Stomach (tissue), 9 donors: ENCODE results near the gene GEMIN4. TPM values are rescaled to one million over a fixed set of nuclear protein-coding genes. Genes with fewer than 3 reads are reported as not detected.
"Not testable (repeated sequence)": the region's sequence is repeated elsewhere in the genome, so short reads cannot be mapped to it uniquely, and the experiment has no call there.

ENCODE experiments used
- DNase-seq, 2 donors: peaks; one replicate each; pipeline versions ENCODE4 v3.0.0 to v3.0.0-alpha.2; 2013 to 2019
- H3K27ac ChIP-seq, 5 donors: fragments of 200-600 bp in 4 of 5; sonication (generic) in 4 of 5; one replicate each; pipeline ENCODE4 v1.5.1; 2013 to 2019; ENCODE audit warnings: mild to moderate bottlenecking in 1 of 5, moderate library complexity in 1 of 5
- H3K27me3 ChIP-seq, 3 donors: fragments of 200-600 bp; sonication (generic); one replicate each; pipeline ENCODE4 v1.5.1; 2017 to 2019; ENCODE audit warnings: mixed run types in 1 of 3
- H3K36me3 ChIP-seq, 4 donors: fragments of 200-600 bp; sonication (generic); 1 replicate in 3 of 4; 2 replicates in 1 of 4; pipeline ENCODE4 v1.5.1; 2016 to 2019
- H3K4me1 ChIP-seq, 4 donors: fragments of 200-600 bp; sonication (generic); one replicate each; pipeline ENCODE4 v1.5.1; 2016 to 2019
- H3K4me3 ChIP-seq, 4 donors: fragments of 200-600 bp; sonication (generic) in 3 of 4; one replicate each; pipeline ENCODE4 v1.5.1; 2016 to 2019; ENCODE audit warnings: mild to moderate bottlenecking in 1 of 4
- H3K9me3 ChIP-seq, 4 donors: fragments of 200-600 bp; sonication (generic); one replicate each; pipeline ENCODE4 v1.5.1; 2016 to 2019
- EP300 ChIP-seq: sonication (generic); formaldehyde crosslinking; IDR thresholded peaks from one replicate; pipeline ENCODE4 v1.6.1; 2017; ENCODE audit warnings: antibody characterized with exemption
- POLR2A ChIP-seq, 4 donors: fragments of 450-650 bp; IDR thresholded peaks; one replicate each; pipeline ENCODE4 v1.6.1; 2016; ENCODE audit warnings: antibody characterized with exemption in 4 of 4, control low read depth in 2 of 4, mild to moderate bottlenecking in 1 of 4, moderate library complexity in 1 of 4
- POLR2AphosphoS5 ChIP-seq, 3 donors: sonication (generic); formaldehyde crosslinking; IDR thresholded peaks; one replicate each; pipeline ENCODE4 v1.6.1; 2016; ENCODE audit warnings: antibody characterized with exemption in 3 of 3
- whole genome bisulfite sequencing, 5 donors: extraction: QIAGEN DNeasy Blood & Tissue Kit in 3 of 5; methylation state at CpG; one replicate each; pipeline versions ENCODE4 v1.1.5 to v1.1.7; 2013 to 2018; 5-methylcytosine and 5-hydroxymethylcytosine counted together
- intact Hi-C: fragments of 100-400 bp; cut with DNase I; formaldehyde crosslinking; loops from one replicate; pipeline ENCODE4 v1.15.1; 2023; ENCODE audit warnings: low total_unique reads
- polyA plus RNA-seq, 3 donors: library from polyadenylated mRNA; stranded (reverse); fragments of 200-250 nt; gene quantifications; one replicate each; pipeline ENCODE4 v1.2.3, GENCODE V29; 2013
- total RNA-seq, 5 donors: library from RNA; depleted of rRNA; stranded (reverse); fragments of >200 nt; gene quantifications; one replicate each; pipeline versions ENCODE4 v1.1.0 to v1.2.3, GENCODE V29; 2014 to 2016
- TF ChIP-seq, protein P1 (sequence below), 7 experiments: fragments of 450-650 bp in 4 of 7; fragments of 200-600 bp in 3 of 7; sonication (generic) in 3 of 7; IDR thresholded peaks; one replicate each; pipeline ENCODE4 v1.5.1; 2016 to 2019; ENCODE audit warnings: antibody characterized with exemption in 7 of 7, control low read depth in 2 of 7, mild to moderate bottlenecking in 1 of 7
- donor health status: healthy with polysubstance abuse.
- donor health status: Bipolar disorder and iron deficiency.
- donor health status: healthy.

GEMIN4 gene
- total and polyA plus RNA-seq, 8 donors, result 5.7 to 92.4 (median 10.3) TPM

DNA sequence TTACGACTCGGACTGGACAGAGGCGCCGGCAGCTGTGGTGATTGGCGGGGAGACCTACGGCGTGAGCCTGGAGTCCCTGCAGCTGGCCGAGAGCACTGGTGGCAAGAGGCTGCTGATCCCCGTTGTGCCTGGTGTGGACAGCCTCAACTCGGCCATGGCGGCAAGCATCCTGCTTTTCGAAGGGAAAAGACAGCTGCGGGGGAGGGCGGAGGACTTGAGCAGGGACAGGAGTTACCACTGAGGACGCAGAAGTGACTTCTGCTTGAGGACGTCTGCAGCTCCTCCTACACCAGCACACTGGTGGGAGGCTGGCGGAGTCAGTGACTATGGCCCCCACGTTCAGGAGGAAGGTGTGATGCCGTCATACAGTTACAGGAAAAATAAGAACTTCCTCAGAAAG lies 39.8 kb upstream of the GEMIN4 start:
- 81 to 90% (median 88%) methylated on average over 19 of the region's 19 CpGs for WGBS, 5 donors
- H3K9me3 ChIP-seq, result no peaks in the 10 kb centered on the region
- no peak for DNase-seq
- H3K4me3 ChIP-seq, result no peak overlapping the region
- H3K36me3 ChIP-seq, result peaks cover 16 to 59% (median 54%) of the 10 kb centered on the region in 4 donors
- no peak for TF ChIP-seq POLR2AphosphoS5 (IDR thresholded peaks at IDR 0.05)
- peaks cover 17 to 45% (median 37%) of the 10 kb centered on the region in 4 donors for H3K4me1 ChIP-seq
- no peaks in the 10 kb centered on the region for H3K27me3 ChIP-seq
- intact Hi-C loops, result no loop called here
- peak overlapping the region in 2 of 5 donors; percentile 24 to 55 for H3K27ac ChIP-seq

DNA sequence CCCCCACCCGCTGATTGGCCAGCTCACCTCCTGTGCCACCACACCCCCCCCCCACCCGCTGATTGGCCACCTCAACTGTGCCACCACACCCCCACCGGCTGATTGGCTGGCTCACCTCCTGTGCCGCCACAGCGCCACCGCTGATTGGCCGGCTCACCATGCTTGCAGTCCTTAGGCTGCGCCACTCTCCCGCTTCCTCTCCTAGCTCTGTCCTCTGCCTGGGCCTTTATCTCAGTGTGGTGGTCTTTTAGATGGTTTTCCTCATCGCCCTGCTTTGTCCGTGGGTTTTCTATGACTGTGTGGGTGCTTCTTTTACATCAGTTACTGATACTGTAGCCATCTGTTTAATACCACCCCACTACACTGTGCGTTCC lies 38.8 kb upstream of the GEMIN4 start:
- H3K4me3 ChIP-seq, intact Hi-C loops, H3K27me3 ChIP-seq, H3K9me3 ChIP-seq: not testable (repeated sequence)
- Histone ChIP-seq H3K36me3 (peaks cover 16 to 58% (median 54%) of the 10 kb centered on the region in 4 donors), H3K4me1 (peaks cover 18 to 49% (median 39%) of the 10 kb centered on the region in 4 donors), H3K27ac (peak overlapping the region in 1 of 5 donors; percentile 55)
- 76 to 94% (median 85%) methylated on average over 9 to 10 of the region's 12 CpGs for WGBS, 5 donors
- DNase-seq, result peak in 1 of 2 donors; percentile 43

DNA sequence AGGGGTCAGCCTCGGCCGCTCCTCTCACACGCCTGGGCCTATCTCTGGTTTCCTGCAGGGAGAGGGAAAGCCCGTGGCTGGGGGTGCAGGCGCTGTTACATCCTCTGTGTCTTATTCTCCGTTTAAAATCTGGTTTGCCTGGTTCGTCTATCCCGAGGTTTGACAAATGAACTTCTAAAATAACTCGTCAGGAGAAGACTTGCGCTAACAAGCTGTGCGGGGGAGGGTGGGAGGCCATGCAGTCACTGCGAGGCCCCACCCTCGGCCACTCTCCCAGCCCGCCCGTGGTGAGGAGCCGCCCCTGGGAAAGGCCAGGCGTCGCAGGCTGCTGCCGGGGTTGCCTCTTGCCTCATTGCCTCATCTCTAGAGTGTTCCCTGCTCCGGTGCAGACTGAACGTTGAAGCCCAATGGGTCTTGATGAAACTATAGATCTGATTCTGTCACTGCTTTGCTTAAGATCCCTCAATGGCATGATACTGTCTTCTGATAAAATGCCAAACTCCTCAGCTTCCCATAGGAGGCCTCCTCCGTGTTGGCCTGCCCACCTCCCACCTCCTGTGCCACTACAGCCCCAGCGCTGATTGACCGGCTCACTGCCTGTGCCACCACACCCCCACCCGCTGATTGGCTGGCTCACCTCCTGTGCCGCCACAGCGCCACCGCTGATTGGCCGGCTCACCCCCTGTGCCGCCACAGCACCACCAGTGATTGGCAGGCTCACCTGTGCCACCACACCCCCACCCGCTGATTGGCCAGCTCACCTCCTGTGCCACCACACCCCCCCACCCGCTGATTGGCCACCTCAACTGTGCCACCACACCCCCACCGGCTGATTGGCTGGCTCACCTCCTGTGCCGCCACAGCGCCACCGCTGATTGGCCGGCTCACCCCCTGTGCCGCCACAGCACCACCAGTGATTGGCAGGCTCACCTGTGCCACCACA lies 38.1 kb upstream of the GEMIN4 start:
- DNase-seq, result peak in 1 of 2 donors; percentile 76
- H3K9me3 ChIP-seq, H3K27me3 ChIP-seq, intact Hi-C loops, H3K4me3 ChIP-seq: not testable (repeated sequence)
- H3K36me3 ChIP-seq, result peaks cover 16 to 58% (median 54%) of the 10 kb centered on the region in 4 donors
- 66 to 84% (median 83%) methylated on average over 25 to 34 of the region's 38 CpGs for WGBS, 5 donors
- H3K27ac ChIP-seq, result peak overlapping the region in 2 of 5 donors; percentile 27 to 40
- H3K4me1 ChIP-seq, result peaks cover 15 to 49% (median 33%) of the 10 kb centered on the region in 4 donors

DNA sequence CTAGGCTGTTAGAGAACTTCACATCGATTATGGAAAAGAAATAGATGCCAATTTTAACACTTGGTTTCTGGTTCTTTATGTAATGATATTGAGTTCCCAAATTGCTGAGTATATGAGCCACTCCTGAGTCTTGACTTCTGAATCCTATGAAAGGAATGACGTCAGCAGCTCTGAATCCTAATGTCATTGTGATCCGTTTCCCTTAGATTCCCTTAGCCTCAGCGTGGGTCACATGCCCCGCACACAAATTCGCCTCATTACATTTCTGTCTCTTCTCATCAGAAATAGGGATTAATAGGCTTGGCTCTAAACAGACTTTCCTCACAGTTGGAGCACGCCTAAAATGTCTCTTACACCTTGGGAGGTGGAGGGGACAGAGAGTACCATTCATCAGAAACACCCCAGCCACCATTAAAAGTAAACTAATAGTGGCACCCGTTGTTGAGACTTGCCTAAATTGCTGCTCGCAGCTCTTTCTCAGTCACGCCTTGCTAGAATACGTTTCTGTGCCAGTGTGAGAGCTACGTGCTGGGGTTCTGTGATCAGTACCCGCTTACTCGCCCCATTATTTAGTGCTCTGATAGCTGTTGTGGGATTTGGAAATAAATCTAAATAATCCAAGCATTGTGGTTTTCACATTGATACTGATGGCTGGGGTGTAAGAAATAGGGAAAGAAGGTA lies 37.2 kb upstream of the GEMIN4 start:
- Histone ChIP-seq H3K4me1 (peaks cover 8 to 48% (median 29%) of the 10 kb centered on the region in 4 donors), H3K27ac (peak overlapping the region in 2 of 5 donors; percentile 27 to 40), H3K36me3 (peaks cover 16 to 66% (median 59%) of the 10 kb centered on the region in 4 donors), H3K9me3 (no peaks in the 10 kb centered on the region), H3K27me3 (no peaks in the 10 kb centered on the region), H3K4me3 (no peak overlapping the region)
- 83 to 88% (median 84%) methylated on average over 14 of the region's 14 CpGs for WGBS, 5 donors
- DNase-seq, result no peak
- TF ChIP-seq, protein P1, sequence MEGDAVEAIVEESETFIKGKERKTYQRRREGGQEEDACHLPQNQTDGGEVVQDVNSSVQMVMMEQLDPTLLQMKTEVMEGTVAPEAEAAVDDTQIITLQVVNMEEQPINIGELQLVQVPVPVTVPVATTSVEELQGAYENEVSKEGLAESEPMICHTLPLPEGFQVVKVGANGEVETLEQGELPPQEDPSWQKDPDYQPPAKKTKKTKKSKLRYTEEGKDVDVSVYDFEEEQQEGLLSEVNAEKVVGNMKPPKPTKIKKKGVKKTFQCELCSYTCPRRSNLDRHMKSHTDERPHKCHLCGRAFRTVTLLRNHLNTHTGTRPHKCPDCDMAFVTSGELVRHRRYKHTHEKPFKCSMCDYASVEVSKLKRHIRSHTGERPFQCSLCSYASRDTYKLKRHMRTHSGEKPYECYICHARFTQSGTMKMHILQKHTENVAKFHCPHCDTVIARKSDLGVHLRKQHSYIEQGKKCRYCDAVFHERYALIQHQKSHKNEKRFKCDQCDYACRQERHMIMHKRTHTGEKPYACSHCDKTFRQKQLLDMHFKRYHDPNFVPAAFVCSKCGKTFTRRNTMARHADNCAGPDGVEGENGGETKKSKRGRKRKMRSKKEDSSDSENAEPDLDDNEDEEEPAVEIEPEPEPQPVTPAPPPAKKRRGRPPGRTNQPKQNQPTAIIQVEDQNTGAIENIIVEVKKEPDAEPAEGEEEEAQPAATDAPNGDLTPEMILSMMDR (IDR thresholded peaks at IDR 0.05), result no peak
- TF ChIP-seq EP300 (no peak), POLR2A (IDR thresholded peaks at IDR 0.05) (no peak), POLR2AphosphoS5 (IDR thresholded peaks at IDR 0.05) (no peak)
- intact Hi-C loops, result no loop called here

DNA sequence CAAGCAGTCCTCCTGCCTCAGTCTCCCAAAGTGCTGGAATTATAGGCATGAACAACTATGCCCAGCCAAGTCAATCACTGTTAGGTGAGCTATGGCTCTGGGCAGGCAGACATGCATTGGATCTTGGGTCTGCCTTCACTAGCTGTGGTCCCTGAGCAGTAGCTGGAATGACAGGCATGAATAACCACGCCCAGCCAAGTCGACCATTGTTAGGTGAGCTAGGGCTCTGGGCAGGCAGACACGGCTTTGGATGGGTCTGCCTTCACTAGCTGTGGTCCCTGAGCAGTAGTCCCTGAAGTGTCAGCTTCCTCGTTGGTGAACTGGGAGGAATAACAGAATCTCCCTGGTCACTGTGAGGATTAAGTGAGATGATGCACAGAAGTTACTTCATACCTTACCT lies 36.5 kb upstream of the GEMIN4 start:
- WGBS, 5 donors, result 72 to 84% (median 76%) methylated on average over 4 of the region's 4 CpGs

More for the DNA sequence above, 36.5 kb upstream of the GEMIN4 start:
- intact Hi-C loops, result no loop called here
- peaks cover 16 to 69% (median 62%) of the 10 kb centered on the region in 4 donors for H3K36me3 ChIP-seq
- no peaks in the 10 kb centered on the region for H3K9me3 ChIP-seq
- H3K27ac ChIP-seq, result no peak overlapping the region
- H3K4me1 ChIP-seq, result peaks cover 15 to 48% (median 32%) of the 10 kb centered on the region in 4 donors
- H3K27me3 ChIP-seq, result no peaks in the 10 kb centered on the region
- no peak for DNase-seq
- TF ChIP-seq POLR2A (IDR thresholded peaks at IDR 0.05) (no peak), EP300 (no peak), POLR2AphosphoS5 (IDR thresholded peaks at IDR 0.05) (no peak)
- TF ChIP-seq, protein P1 (IDR thresholded peaks at IDR 0.05), result no peak
- H3K4me3 ChIP-seq, result no peak overlapping the region
